Hepatocyte (in vitro differentiated cells): ENCODE data around the gene CREG2. TPM values are rescaled to one million over a fixed set of nuclear protein-coding genes. Genes with fewer than 3 reads are reported as not detected.

ENCODE experiments used
- DNase-seq: peaks from one replicate; pipeline ENCODE4 v3.0.0-alpha.2; 2016; ENCODE audit warnings: low spot score
- H2AFZ ChIP-seq: fragments of 200-600 bp; sonication (generic); 2 replicates; pipeline ENCODE4 v1.6.0; 2016; ENCODE audit warnings: antibody characterized with exemption, mild to moderate bottlenecking
- H3K27ac ChIP-seq: fragments of 200-600 bp; sonication (generic); 2 replicates; pipeline ENCODE4 v1.5.1; 2016; ENCODE audit warnings: mild to moderate bottlenecking
- H3K27me3 ChIP-seq: fragments of 200-600 bp; sonication (generic); 2 replicates; pipeline ENCODE4 v1.6.1; 2016
- H3K36me3 ChIP-seq: fragments of 200-600 bp; sonication (generic); replicated peaks from 2 replicates; pipeline ENCODE4 v1.5.1; 2016; ENCODE audit warnings: low read depth; ENCODE audit not compliant: insufficient read depth
- H3K4me1 ChIP-seq: fragments of 200-600 bp; sonication (generic); 2 replicates; pipeline ENCODE4 v1.5.1; 2016; ENCODE audit warnings: mild to moderate bottlenecking, moderate library complexity; ENCODE audit not compliant: insufficient read depth
- H3K4me2 ChIP-seq: fragments of 200-600 bp; sonication (generic); 2 replicates; pipeline ENCODE4 v1.6.0; 2016
- H3K4me3 ChIP-seq: fragments of 200-600 bp; sonication (generic); 2 replicates; pipeline ENCODE4 v1.5.1; 2016; ENCODE audit warnings: mild to moderate bottlenecking
- H3K79me2 ChIP-seq: fragments of 200-600 bp; sonication (generic); 2 replicates; pipeline ENCODE4 v1.6.0; 2017; ENCODE audit warnings: mild to moderate bottlenecking
- H3K9me2 ChIP-seq: fragments of 200-600 bp; sonication (generic); replicated peaks from 2 replicates; pipeline ENCODE4 v1.6.0; 2017; ENCODE audit warnings: mild to moderate bottlenecking; ENCODE audit not compliant: insufficient read depth
- H3K9me3 ChIP-seq: fragments of 200-600 bp; sonication (generic); 2 replicates; pipeline ENCODE4 v1.5.1; 2016; ENCODE audit warnings: low read depth, mild to moderate bottlenecking
- H4K20me1 ChIP-seq: fragments of 200-600 bp; sonication (generic); 2 replicates; pipeline ENCODE4 v1.6.0; 2016; ENCODE audit warnings: mild to moderate bottlenecking; ENCODE audit not compliant: insufficient read depth, poor library complexity, severe bottlenecking
- EZH2 ChIP-seq: fragments of 200-600 bp; sonication (generic); IDR thresholded peaks from 2 replicates; pipeline ENCODE4 v1.6.1; 2016; ENCODE audit warnings: antibody characterized with exemption, mild to moderate bottlenecking, borderline replicate concordance
- EZH2phosphoT487 ChIP-seq: fragments of 200-600 bp; sonication (generic); IDR thresholded peaks from one replicate; pipeline ENCODE4 v1.6.1; 2018; ENCODE audit warnings: antibody characterized with exemption, mild to moderate bottlenecking, low read depth, moderate library complexity; ENCODE audit not compliant: unreplicated experiment, severe bottlenecking
- WGBS: methylation state at CpG from one replicate; pipeline ENCODE4 v1.1.6; 2016; ENCODE audit warnings: low lambda C conversion rate; ENCODE audit errors: missing lambda C conversion rate; 5-methylcytosine and 5-hydroxymethylcytosine counted together
- polyA plus RNA-seq: library from polyadenylated mRNA; unstranded; fragments of >200 nt; fragmentation: Nextera tagmentation; extraction: Ambion mirVana; gene quantifications from 2 replicates; pipeline ENCODE4 v1.2.1, GENCODE V29; 2016
- total RNA-seq: library from RNA; depleted of rRNA; stranded (reverse); fragments of >200 nt; gene quantifications from 2 replicates; pipeline ENCODE4 v1.2.3, GENCODE V29; 2014
- TF ChIP-seq, protein P1 (sequence below): fragments of 200-600 bp; sonication (generic); IDR thresholded peaks from 2 replicates; pipeline ENCODE4 v1.5.1; 2016; ENCODE audit warnings: antibody characterized with exemption, mild to moderate bottlenecking; ENCODE audit not compliant: poor library complexity

CREG2 gene
- total and polyA plus RNA-seq, 2 experiments from 2014 or later, result 2.2 to 4.8 TPM

DNA sequence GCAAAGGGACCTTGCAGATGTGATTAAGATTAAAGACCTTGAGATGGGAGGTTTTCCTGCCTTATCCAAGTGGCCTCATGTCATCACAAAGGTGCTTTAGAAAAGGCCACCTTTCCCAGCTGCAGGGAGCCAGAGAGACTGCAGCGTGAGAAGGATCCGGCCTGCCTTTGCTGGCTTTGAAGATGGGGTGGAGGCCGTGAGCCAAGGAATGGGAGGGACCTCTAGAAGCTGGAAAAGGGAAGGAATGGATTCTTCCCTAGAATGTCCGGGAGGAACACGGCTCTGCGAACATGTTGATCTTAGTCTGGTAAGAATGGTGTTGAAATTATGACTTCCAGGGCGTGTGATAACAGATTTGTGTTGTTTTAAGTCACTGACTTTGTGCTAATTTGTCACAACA, 39.9 kb upstream of the CREG2 start:
- WGBS, result 82% methylated on average over 7 of the region's 7 CpGs
- H3K9me3 ChIP-seq, result no peaks in the 10 kb centered on the region
- no peak for DNase-seq
- H3K4me1 ChIP-seq, result no peaks in the 10 kb centered on the region
- H2AFZ ChIP-seq, result no peak overlapping the region
- no peaks in the 10 kb centered on the region for H3K36me3 ChIP-seq
- no peak overlapping the region for H3K4me3 ChIP-seq
- TF ChIP-seq EZH2phosphoT487 (no peak), EZH2 (no peak)
- TF ChIP-seq, protein P1, sequence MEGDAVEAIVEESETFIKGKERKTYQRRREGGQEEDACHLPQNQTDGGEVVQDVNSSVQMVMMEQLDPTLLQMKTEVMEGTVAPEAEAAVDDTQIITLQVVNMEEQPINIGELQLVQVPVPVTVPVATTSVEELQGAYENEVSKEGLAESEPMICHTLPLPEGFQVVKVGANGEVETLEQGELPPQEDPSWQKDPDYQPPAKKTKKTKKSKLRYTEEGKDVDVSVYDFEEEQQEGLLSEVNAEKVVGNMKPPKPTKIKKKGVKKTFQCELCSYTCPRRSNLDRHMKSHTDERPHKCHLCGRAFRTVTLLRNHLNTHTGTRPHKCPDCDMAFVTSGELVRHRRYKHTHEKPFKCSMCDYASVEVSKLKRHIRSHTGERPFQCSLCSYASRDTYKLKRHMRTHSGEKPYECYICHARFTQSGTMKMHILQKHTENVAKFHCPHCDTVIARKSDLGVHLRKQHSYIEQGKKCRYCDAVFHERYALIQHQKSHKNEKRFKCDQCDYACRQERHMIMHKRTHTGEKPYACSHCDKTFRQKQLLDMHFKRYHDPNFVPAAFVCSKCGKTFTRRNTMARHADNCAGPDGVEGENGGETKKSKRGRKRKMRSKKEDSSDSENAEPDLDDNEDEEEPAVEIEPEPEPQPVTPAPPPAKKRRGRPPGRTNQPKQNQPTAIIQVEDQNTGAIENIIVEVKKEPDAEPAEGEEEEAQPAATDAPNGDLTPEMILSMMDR, result no peak
- no peaks in the 10 kb centered on the region for H3K79me2 ChIP-seq
- H3K27me3 ChIP-seq, result no peaks in the 10 kb centered on the region
- H3K27ac ChIP-seq, result no peak overlapping the region
- H3K4me2 ChIP-seq, result no peak overlapping the region
- H4K20me1 ChIP-seq, result no peaks in the 10 kb centered on the region
- H3K9me2 ChIP-seq, result no peaks in the 10 kb centered on the region

GRCh38 chr2:101426822-101427221, 39.5 kb upstream of the CREG2 start:
- no peaks in the 10 kb centered on the region for H3K79me2 ChIP-seq
- H3K9me2 ChIP-seq, result no peaks in the 10 kb centered on the region
- 92% methylated on average over 7 of the region's 7 CpGs for WGBS
- no peak overlapping the region for H3K4me2 ChIP-seq
- DNase-seq, result no peak
- H3K27me3 ChIP-seq, result no peaks in the 10 kb centered on the region
- H3K27ac ChIP-seq, result no peak overlapping the region
- no peak overlapping the region for H2AFZ ChIP-seq
- no peaks in the 10 kb centered on the region for H3K9me3 ChIP-seq
- TF ChIP-seq EZH2phosphoT487 (no peak), EZH2 (no peak)
- TF ChIP-seq, protein P1, result no peak
- H3K36me3 ChIP-seq, result no peaks in the 10 kb centered on the region
- H3K4me1 ChIP-seq, result no peaks in the 10 kb centered on the region
- no peak overlapping the region for H3K4me3 ChIP-seq
- no peaks in the 10 kb centered on the region for H4K20me1 ChIP-seq

GRCh38 chr2:101420623-101421022, 33.3 kb upstream of the CREG2 start:
- Histone ChIP-seq H3K27ac (no peak overlapping the region), H3K4me2 (no peak overlapping the region), H4K20me1 (no peaks in the 10 kb centered on the region), H3K4me3 (no peak overlapping the region), H3K27me3 (no peaks in the 10 kb centered on the region), H3K79me2 (no peaks in the 10 kb centered on the region), H3K9me2 (no peaks in the 10 kb centered on the region), H3K36me3 (no peaks in the 10 kb centered on the region), H2AFZ (no peak overlapping the region), H3K9me3 (no peaks in the 10 kb centered on the region), H3K4me1 (no peaks in the 10 kb centered on the region)
- no peak for DNase-seq
- TF ChIP-seq, protein P1, result no peak
- TF ChIP-seq EZH2, result no peak
- TF ChIP-seq EZH2phosphoT487, result no peak
- 89% methylated on average over 4 of the region's 4 CpGs for WGBS

DNA sequence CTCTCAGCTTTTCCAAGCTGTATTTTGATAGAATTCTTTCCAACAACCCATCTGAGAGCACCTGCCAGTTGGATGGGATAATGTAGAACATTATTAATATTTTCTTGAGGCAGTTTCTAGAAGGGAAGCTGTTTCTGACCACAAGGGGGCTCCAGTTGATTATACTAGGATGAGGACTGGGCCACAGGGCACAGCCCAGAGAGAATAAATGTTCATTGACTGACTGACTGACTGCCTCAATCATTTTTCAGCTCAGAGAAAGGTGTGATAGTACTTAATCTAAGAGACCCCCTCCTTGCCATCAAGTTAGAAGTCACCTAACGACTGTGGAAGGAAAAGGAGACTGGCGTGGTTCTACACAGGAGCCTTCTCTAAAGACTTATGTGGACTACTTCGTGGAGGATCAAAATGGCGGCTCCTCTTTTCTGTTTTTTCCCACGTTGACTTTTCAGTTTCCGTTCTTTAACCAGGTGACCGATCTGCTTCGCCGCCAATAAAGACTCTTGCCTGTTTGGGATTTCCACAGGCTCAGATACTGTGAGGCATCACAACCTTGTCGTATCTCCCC, 31.9 kb upstream of the CREG2 start:
- Histone ChIP-seq H3K36me3 (no peaks in the 10 kb centered on the region), H3K79me2 (no peaks in the 10 kb centered on the region), H4K20me1 (no peaks in the 10 kb centered on the region), H3K4me1 (no peaks in the 10 kb centered on the region), H3K27ac (no peak overlapping the region), H3K4me2 (no peak overlapping the region), H3K4me3 (no peak overlapping the region), H2AFZ (no peak overlapping the region), H3K9me3 (no peaks in the 10 kb centered on the region), H3K27me3 (no peaks in the 10 kb centered on the region), H3K9me2 (no peaks in the 10 kb centered on the region)
- DNase-seq, result peak; percentile 85
- 87% methylated on average over 10 of the region's 10 CpGs for WGBS
- TF ChIP-seq EZH2 (no peak), EZH2phosphoT487 (no peak)
- TF ChIP-seq, protein P1, result peak; percentile 69
